PC-3 (cell line): ENCODE measurements around the gene SLC25A24. TPM values are rescaled to one million over a fixed set of nuclear protein-coding genes. Genes with fewer than 3 reads are reported as not detected.
A peak's percentile ranks its signal among the peaks of the same experiment; 100 is the strongest.

ENCODE experiments used
- ATAC-seq: fragments of 200-7000 bp; cut with Tn5 transposase; 2 replicates; pipeline ENCODE4 v1.9.1; 2020; ENCODE audit warnings: mild to moderate bottlenecking, moderate library complexity
- BruUV-seq: library from RNA; stranded (reverse); fragments of 400-500 nt; replicated peaks from 2 replicates; lab custom pipeline; 2021; lab: Mats Ljungman, UMichigan
- CTCF ChIA-PET: fragments of 300-600 bp; sonication (Branson Sonifier 250); formaldehyde crosslinking; loops from one replicate; lab custom pipeline; 2022; ENCODE audit warnings: antibody characterized with exemption; lab: Charles Lee
- POLR2A ChIA-PET: fragments of 300-600 bp; sonication (Branson Sonifier 250); formaldehyde crosslinking; loops from one replicate; lab custom pipeline; 2022; ENCODE audit warnings: antibody characterized with exemption; ENCODE audit not compliant: unreplicated experiment; lab: Charles Lee
- DNase-seq: peaks from one replicate; pipeline ENCODE4 v3.0.0-alpha.2; 2015
- H2AFZ ChIP-seq: fragments of 300-600 bp; sonication (generic); 2 replicates; pipeline ENCODE4 v1.6.0; 2016; ENCODE audit warnings: antibody characterized with exemption, low read length
- H3F3A ChIP-seq: fragments of 300-600 bp; sonication (generic); one replicate; pipeline ENCODE4 v1.6.0; 2017; ENCODE audit warnings: antibody characterized with exemption, low read length, control low read depth, mild to moderate bottlenecking; ENCODE audit not compliant: unreplicated experiment
- H3K27ac ChIP-seq: fragments of 300-600 bp; sonication (generic); 2 replicates; pipeline ENCODE4 v1.5.1; 2016; ENCODE audit warnings: mild to moderate bottlenecking, low read length
- H3K27me3 ChIP-seq: fragments of 300-600 bp; sonication (generic); 2 replicates; pipeline ENCODE4 v1.6.1; 2016; ENCODE audit warnings: low read length, mixed read lengths
- H3K36me3 ChIP-seq: fragments of 300-600 bp; sonication (generic); 2 replicates; pipeline ENCODE4 v1.6.1; 2016; ENCODE audit warnings: low read depth, mixed run types, low read length, mixed read lengths
- H3K4me1 ChIP-seq: fragments of 300-600 bp; sonication (generic); 2 replicates; pipeline ENCODE4 v1.5.1; 2016; ENCODE audit warnings: low read length; ENCODE audit not compliant: insufficient read depth
- H3K4me2 ChIP-seq: fragments of 300-600 bp; sonication (generic); 2 replicates; pipeline ENCODE4 v1.6.0; 2016; ENCODE audit warnings: low read length
- H3K4me3 ChIP-seq: fragments of 300-600 bp; sonication (generic); 2 replicates; pipeline ENCODE4 v1.5.1; 2016; ENCODE audit warnings: mild to moderate bottlenecking, low read length, mixed read lengths
- H3K79me2 ChIP-seq: fragments of 300-600 bp; sonication (generic); 2 replicates; pipeline ENCODE4 v1.6.1; 2017; ENCODE audit warnings: low read length, mixed read lengths
- H3K9ac ChIP-seq: fragments of 300-600 bp; sonication (generic); 2 replicates; pipeline ENCODE4 v1.6.0; 2016; ENCODE audit warnings: mild to moderate bottlenecking, low read length
- H3K9me2 ChIP-seq: fragments of 300-600 bp; sonication (generic); replicated peaks from 2 replicates; pipeline ENCODE4 v1.6.1; 2016; ENCODE audit warnings: mixed run types, low read length, mixed read lengths
- H3K9me3 ChIP-seq: fragments of 300-600 bp; sonication (generic); 2 replicates; pipeline ENCODE4 v1.6.1; 2016; ENCODE audit warnings: low read length, mixed read lengths
- H4K20me1 ChIP-seq: fragments of 300-600 bp; sonication (generic); 2 replicates; pipeline ENCODE4 v1.6.1; 2016; ENCODE audit warnings: low read length, mixed read lengths
- EZH2 ChIP-seq: fragments of 300-600 bp; sonication (generic); IDR thresholded peaks from one replicate; pipeline ENCODE4 v1.6.1; 2017; ENCODE audit warnings: antibody characterized with exemption, mild to moderate bottlenecking, low read length; ENCODE audit not compliant: unreplicated experiment
- EZH2phosphoT487 ChIP-seq: fragments of 300-600 bp; sonication (generic); IDR thresholded peaks from 2 replicates; pipeline ENCODE4 v1.6.1; 2018; ENCODE audit warnings: mild to moderate bottlenecking, antibody characterized with exemption, low read length, borderline replicate concordance
- intact Hi-C: fragments of 100-400 bp; cut with micrococcal nuclease; formaldehyde crosslinking; loops from 2 replicates; pipeline ENCODE4 v1.9.0; 2023
- total RNA-seq: library from RNA; depleted of rRNA; stranded (reverse); fragments of >200 nt; gene quantifications from 2 replicates; pipeline ENCODE4 v1.2.3, GENCODE V29; 2014
- TF ChIP-seq, protein P1 (sequence below): fragments of 300-600 bp; sonication (generic); conservative IDR thresholded peaks from 2 replicates; pipeline ENCODE4 v1.5.1; 2017; ENCODE audit warnings: antibody characterized with exemption, low read depth, mild to moderate bottlenecking, low read length

Gene SLC25A24
- total RNA-seq, 1 experiment from 2014 or later: 30.3 TPM

- TF ChIP-seq EZH2: no peak
- no peak for TF ChIP-seq EZH2phosphoT487
- TF ChIP-seq, protein P1, sequence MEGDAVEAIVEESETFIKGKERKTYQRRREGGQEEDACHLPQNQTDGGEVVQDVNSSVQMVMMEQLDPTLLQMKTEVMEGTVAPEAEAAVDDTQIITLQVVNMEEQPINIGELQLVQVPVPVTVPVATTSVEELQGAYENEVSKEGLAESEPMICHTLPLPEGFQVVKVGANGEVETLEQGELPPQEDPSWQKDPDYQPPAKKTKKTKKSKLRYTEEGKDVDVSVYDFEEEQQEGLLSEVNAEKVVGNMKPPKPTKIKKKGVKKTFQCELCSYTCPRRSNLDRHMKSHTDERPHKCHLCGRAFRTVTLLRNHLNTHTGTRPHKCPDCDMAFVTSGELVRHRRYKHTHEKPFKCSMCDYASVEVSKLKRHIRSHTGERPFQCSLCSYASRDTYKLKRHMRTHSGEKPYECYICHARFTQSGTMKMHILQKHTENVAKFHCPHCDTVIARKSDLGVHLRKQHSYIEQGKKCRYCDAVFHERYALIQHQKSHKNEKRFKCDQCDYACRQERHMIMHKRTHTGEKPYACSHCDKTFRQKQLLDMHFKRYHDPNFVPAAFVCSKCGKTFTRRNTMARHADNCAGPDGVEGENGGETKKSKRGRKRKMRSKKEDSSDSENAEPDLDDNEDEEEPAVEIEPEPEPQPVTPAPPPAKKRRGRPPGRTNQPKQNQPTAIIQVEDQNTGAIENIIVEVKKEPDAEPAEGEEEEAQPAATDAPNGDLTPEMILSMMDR: no peak
- ATAC-seq: no peak
- Histone ChIP-seq H4K20me1 (0 out of 2 replicates have a peak, but pooled peaks cover 3% of the 10 kb centered on the region), H3K4me3 (no peak overlapping the region), H3K27me3 (no peaks in the 10 kb centered on the region), H3K4me1 (no peaks in the 10 kb centered on the region), H3K9me2 (no peaks in the 10 kb centered on the region), H3F3A (no peaks in the 10 kb centered on the region), H3K9ac (no peak overlapping the region), H3K36me3 (peaks cover 24% of the 10 kb centered on the region), H3K9me3 (no peaks in the 10 kb centered on the region), H2AFZ (no peak overlapping the region), H3K27ac (no peak overlapping the region), H3K79me2 (no peaks in the 10 kb centered on the region), H3K4me2 (no peak overlapping the region)
- no peak for DNase-seq
- ChIA-PET POLR2A (no interaction called here), CTCF (no interaction called here)
- BruUV-seq: no TSS peak
- intact Hi-C loops: no loop called here
Observed at GRCh38 chr1:108158893-108159453, 41.2 kb downstream of the SLC25A24 start.

GRCh38 chr1:108154314-108154713, 45.8 kb downstream of the SLC25A24 start:
- TF ChIP-seq EZH2phosphoT487 (no peak), EZH2 (no peak)
- TF ChIP-seq, protein P1: no peak
- ChIA-PET CTCF (no interaction called here), POLR2A (no interaction called here)
- Histone ChIP-seq H2AFZ (no peak overlapping the region), H3K4me3 (no peak overlapping the region), H3K9me2 (no peaks in the 10 kb centered on the region), H4K20me1 (0 out of 2 replicates have a peak, but pooled peaks cover 3% of the 10 kb centered on the region), H3K4me1 (no peaks in the 10 kb centered on the region), H3K4me2 (no peak overlapping the region), H3K9ac (no peak overlapping the region), H3F3A (no peaks in the 10 kb centered on the region), H3K9me3 (no peaks in the 10 kb centered on the region), H3K27me3 (no peaks in the 10 kb centered on the region), H3K36me3 (peaks cover 55% of the 10 kb centered on the region), H3K27ac (no peak overlapping the region), H3K79me2 (no peaks in the 10 kb centered on the region)
- DNase-seq (peak; percentile 40), ATAC-seq (peak; percentile 43; the same call in 1 of the 2 replicates)
- no TSS peak for BruUV-seq
- intact Hi-C loops: no loop called here

- DNase-seq (no peak), ATAC-seq (no peak)
- Histone ChIP-seq H4K20me1 (0 out of 2 replicates have a peak, but pooled peaks cover 3% of the 10 kb centered on the region), H3K9me3 (no peaks in the 10 kb centered on the region), H3K4me2 (no peak overlapping the region), H2AFZ (no peak overlapping the region), H3K9ac (no peak overlapping the region), H3K4me3 (no peak overlapping the region), H3K27ac (no peak overlapping the region), H3K4me1 (no peaks in the 10 kb centered on the region), H3K79me2 (no peaks in the 10 kb centered on the region), H3K27me3 (no peaks in the 10 kb centered on the region), H3K9me2 (no peaks in the 10 kb centered on the region), H3K36me3 (peaks cover 69% of the 10 kb centered on the region), H3F3A (no peaks in the 10 kb centered on the region)
- no TSS peak for BruUV-seq
- intact Hi-C loops: no loop called here
- CTCF ChIA-PET: no interaction called here
- TF ChIP-seq EZH2phosphoT487 (no peak), EZH2 (no peak)
- TF ChIP-seq, protein P1: no peak
- POLR2A ChIA-PET: no interaction called here
Observed at GRCh38 chr1:108152782-108153222, 47.3 kb downstream of the SLC25A24 start.
